HAP-1 (cell line): Measurements from ENCODE around the gene ADAR.

Experiments used
- DNase-seq, 2 experiments: peaks; one replicate each; pipeline ENCODE4 v3.0.0-alpha.2; 2016 to 2020; ENCODE audit warnings: low spot score in 2 of 2
- H3K27me3 ChIP-seq: fragments of 250-450 bp; sonication (Bioruptor Pico); 2 replicates; pipeline ENCODE4 v1.5.1; 2020; ENCODE audit warnings: low read depth, mild to moderate bottlenecking, moderate library complexity
- H3K36me3 ChIP-seq: fragments of 250-450 bp; sonication (Bioruptor Pico); replicated peaks from 2 replicates; pipeline ENCODE4 v1.5.1; 2020; ENCODE audit warnings: mild to moderate bottlenecking
- H3K4me1 ChIP-seq: fragments of 250-450 bp; sonication (Bioruptor Pico); 2 replicates; pipeline ENCODE4 v1.5.1; 2020; ENCODE audit warnings: mild to moderate bottlenecking
- H3K4me3 ChIP-seq: fragments of 250-450 bp; sonication (Bioruptor Pico); 2 replicates; pipeline ENCODE4 v1.5.1; 2020; ENCODE audit warnings: mild to moderate bottlenecking, moderate library complexity
- H3K9me3 ChIP-seq: fragments of 250-450 bp; sonication (Bioruptor Pico); 2 replicates; pipeline ENCODE4 v1.5.1; 2020; ENCODE audit warnings: mild to moderate bottlenecking, moderate library complexity
- in situ Hi-C: fragments of 300-500 bp; cut with MboI; formaldehyde crosslinking; loops from 3 replicates; pipeline ENCODE4 v1.14.3; 2020; ENCODE audit warnings: low sequenced_read_pairs, inconsistent platforms, mixed read lengths

The ADAR gene

DNA sequence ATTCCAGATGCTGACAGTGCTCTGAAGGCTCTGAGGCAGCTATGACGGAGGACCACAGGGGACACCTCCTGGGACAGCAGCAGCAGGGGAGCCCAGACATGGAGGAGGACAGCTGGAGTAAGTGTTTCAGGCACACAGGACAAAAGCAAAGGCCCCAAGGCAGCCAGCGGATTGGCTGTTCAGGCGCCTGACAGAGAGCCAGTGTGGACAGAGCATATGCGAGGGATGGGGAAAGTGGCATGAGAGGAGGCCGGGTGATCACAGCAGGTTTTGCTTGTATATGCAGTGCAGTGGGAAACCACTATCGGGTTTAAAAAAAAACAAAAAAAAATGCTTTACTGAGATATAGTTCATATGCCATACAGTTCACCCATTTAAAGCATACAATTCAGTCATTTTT lies 21.3 kb downstream of the ADAR start:
- no peak overlapping the region for H3K4me3 ChIP-seq
- in situ Hi-C loops: no loop called here

DNA sequence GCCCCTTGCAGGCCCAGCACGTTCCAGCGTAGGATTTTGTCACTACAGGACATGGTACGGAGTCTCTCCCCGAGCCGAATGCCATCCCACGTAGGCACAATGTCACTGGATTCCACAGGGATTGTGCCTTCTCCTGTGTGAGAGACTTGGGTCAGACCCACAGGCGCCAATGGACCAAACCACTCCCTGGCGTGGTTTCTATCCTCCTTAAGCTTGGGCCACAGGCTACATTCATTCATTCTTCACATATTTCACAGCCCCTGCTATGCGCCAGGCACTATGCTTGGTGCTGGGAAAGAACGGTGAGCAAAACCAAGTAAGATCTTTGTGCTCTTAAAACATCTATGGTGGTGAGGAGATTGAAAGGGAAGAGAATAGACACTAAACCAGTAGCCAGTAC lies 21.8 kb downstream of the ADAR start:
- H3K27me3 ChIP-seq: no peaks in the 10 kb centered on the region
- H3K4me1 ChIP-seq: no peaks in the 10 kb centered on the region
- H3K9me3 ChIP-seq: no peaks in the 10 kb centered on the region
- no peak for DNase-seq
- peaks cover 100% of the 10 kb centered on the region for H3K36me3 ChIP-seq
- H3K4me3 ChIP-seq: no peak overlapping the region
- in situ Hi-C loops: no loop called here

More for the DNA sequence above, 21.3 kb downstream of the ADAR start:
- no peaks in the 10 kb centered on the region for H3K9me3 ChIP-seq
- no peaks in the 10 kb centered on the region for H3K27me3 ChIP-seq
- no peaks in the 10 kb centered on the region for H3K4me1 ChIP-seq
- DNase-seq: no peak
- peaks cover 100% of the 10 kb centered on the region for H3K36me3 ChIP-seq

GRCh38 chr1:154584267-154584994 lies 23.6 kb downstream of the ADAR start:
- Histone ChIP-seq H3K36me3 (peaks cover 100% of the 10 kb centered on the region), H3K27me3 (no peaks in the 10 kb centered on the region), H3K4me3 (no peak overlapping the region), H3K9me3 (no peaks in the 10 kb centered on the region), H3K4me1 (no peaks in the 10 kb centered on the region)
- in situ Hi-C loops: no loop called here
- no peak for DNase-seq

GRCh38 chr1:154583773-154584172 lies 24.2 kb downstream of the ADAR start:
- H3K27me3 ChIP-seq: no peaks in the 10 kb centered on the region
- peaks cover 98% of the 10 kb centered on the region for H3K36me3 ChIP-seq
- no peaks in the 10 kb centered on the region for H3K4me1 ChIP-seq
- no peak overlapping the region for H3K4me3 ChIP-seq
- in situ Hi-C loops: no loop called here
- DNase-seq: no peak
- H3K9me3 ChIP-seq: no peaks in the 10 kb centered on the region

DNA sequence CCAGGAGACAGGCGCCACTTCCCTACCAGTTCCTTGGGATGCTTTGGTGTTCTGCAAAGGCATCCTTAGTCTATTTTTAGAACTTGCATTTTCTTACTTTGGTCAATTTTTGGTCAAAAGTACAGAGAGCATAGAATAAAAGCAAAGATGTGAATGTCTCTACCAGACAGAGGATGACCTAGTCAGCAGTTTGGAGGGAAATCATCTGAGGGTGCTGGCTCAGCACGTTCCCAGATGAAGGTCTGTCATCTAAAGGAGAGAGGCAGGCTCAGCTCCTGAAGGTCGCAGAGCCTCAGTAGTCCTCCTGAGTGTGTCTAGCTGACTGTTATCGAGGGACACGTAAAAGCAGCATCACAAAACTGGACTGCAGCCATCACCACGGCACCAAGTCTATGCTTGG lies 25.1 kb downstream of the ADAR start:
- H3K4me3 ChIP-seq: no peak overlapping the region
- no peak for DNase-seq
- H3K36me3 ChIP-seq: peaks cover 95% of the 10 kb centered on the region
- in situ Hi-C loops: no loop called here
- no peaks in the 10 kb centered on the region for H3K9me3 ChIP-seq
- H3K27me3 ChIP-seq: no peaks in the 10 kb centered on the region
- no peaks in the 10 kb centered on the region for H3K4me1 ChIP-seq

DNA sequence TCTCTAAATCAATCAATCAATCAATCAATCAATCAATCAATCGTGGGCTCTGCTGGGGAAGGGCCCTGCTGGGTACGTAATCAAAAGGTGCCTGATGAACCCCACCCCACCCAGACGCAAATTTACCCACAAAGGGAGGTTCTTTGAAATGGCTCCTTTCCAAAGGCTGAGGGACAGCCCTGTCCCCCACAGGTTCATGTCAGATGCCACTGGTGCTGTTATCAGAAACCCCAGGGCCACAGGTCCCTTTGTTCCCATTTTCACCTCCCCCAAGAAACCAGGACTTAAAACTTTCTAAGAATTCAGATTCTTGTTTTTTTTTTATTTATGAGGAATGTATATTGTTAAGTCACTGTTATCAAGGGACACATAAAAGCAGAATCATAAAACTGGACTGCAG lies 26.2 kb downstream of the ADAR start:
- in situ Hi-C loops: no loop called here
- H3K9me3 ChIP-seq: no peaks in the 10 kb centered on the region
- no peak for DNase-seq
- H3K4me1 ChIP-seq: no peaks in the 10 kb centered on the region
- H3K4me3 ChIP-seq: no peak overlapping the region
- H3K36me3 ChIP-seq: peaks cover 84% of the 10 kb centered on the region
- no peaks in the 10 kb centered on the region for H3K27me3 ChIP-seq

DNA sequence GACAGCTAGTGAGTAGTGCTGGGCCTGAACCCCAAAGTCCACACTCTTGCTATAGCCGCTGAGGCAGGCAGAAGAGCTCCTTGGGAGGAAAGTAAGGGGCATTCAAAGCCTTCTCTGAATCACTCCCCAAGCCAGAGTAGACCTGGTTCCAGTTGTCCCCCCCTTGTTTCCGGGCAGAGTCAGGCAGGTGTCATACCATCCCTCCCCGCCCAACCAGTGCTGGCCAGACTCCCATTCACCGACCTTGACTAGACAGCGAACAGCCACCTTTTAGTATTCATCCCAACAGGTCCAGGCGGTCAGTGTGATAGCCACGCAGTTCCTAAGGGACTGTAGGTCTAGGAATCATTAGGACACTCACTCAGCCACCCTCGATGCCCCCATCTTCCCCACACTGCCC lies 28.6 kb downstream of the ADAR start:
- Histone ChIP-seq H3K27me3 (no peaks in the 10 kb centered on the region), H3K4me3 (no peak overlapping the region), H3K36me3 (peaks cover 60% of the 10 kb centered on the region), H3K9me3 (no peaks in the 10 kb centered on the region), H3K4me1 (no peaks in the 10 kb centered on the region)
- no peak for DNase-seq
- in situ Hi-C loops: no loop called here

- no peak for DNase-seq
- no peak overlapping the region for H3K4me3 ChIP-seq
- in situ Hi-C loops: no loop called here
- no peaks in the 10 kb centered on the region for H3K9me3 ChIP-seq
- H3K36me3 ChIP-seq: peaks cover 47% of the 10 kb centered on the region
- no peaks in the 10 kb centered on the region for H3K4me1 ChIP-seq
- no peaks in the 10 kb centered on the region for H3K27me3 ChIP-seq
Observed at GRCh38 chr1:154578058-154578418, 29.9 kb downstream of the ADAR start.

GRCh38 chr1:154577346-154578057 lies 30.5 kb downstream of the ADAR start:
- no peak overlapping the region for H3K4me3 ChIP-seq
- no peaks in the 10 kb centered on the region for H3K4me1 ChIP-seq
- DNase-seq: no peak
- H3K9me3 ChIP-seq: no peaks in the 10 kb centered on the region
- peaks cover 42% of the 10 kb centered on the region for H3K36me3 ChIP-seq
- H3K27me3 ChIP-seq: no peaks in the 10 kb centered on the region
- in situ Hi-C loops: no loop called here

DNA sequence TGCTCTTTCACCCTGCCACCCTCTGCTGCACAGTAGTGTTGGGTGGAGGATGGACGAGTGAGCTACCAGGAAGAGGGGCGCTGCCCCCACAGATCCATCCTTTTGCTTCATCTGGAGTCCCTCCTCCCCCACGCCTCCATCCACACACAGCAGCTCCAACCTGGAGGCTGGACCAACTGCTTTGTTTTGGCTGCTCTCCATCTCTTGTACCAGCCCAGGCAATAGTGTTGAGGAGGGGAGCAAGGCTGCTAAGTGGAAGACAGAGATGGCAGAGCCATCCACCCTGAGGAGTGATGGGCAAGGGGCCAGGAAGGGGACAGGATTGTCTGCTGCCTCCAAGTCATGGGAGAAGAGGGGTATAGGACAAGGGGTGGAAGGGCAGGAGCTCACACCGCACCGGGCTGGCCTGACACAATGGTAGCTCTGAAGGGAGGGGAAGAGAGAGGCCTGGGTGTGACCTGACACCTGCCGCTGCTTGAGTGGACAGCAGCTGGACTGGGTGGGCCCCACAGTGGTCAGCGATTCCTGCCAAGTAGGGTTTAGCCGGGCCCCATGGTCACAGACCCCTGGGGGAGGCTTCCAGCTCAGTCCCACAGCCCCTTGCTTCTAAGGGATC lies 31.9 kb downstream of the ADAR start:
- Histone ChIP-seq H3K4me3 (no peak overlapping the region), H3K9me3 (no peaks in the 10 kb centered on the region), H3K4me1 (no peaks in the 10 kb centered on the region), H3K27me3 (no peaks in the 10 kb centered on the region), H3K36me3 (peaks cover 27% of the 10 kb centered on the region)
- in situ Hi-C loops: no loop called here
- DNase-seq: no peak

- in situ Hi-C loops: no loop called here
Observed at GRCh38 chr1:154575147-154575927, 32.6 kb downstream of the ADAR start.

DNA sequence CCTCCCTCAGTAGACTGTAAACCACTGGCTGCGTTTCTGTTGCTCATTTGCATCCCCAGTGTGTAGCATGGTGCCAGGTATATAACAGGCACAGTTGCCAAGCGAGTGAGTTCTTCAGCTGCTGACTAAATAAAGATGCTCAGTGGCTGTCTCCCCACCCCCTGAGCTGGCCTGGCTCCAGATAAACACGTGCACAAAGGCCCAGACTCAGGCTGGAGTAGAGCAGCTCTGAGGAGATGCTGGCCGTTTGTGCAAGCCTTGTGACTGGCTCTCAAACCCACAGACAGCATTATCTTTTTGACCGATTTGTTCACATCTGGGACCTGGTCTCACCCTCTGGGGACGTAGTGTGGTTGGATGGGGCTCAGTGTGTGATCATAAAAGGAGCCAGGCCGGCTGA lies 33.3 kb downstream of the ADAR start:
- Histone ChIP-seq H3K27me3 (no peaks in the 10 kb centered on the region), H3K4me1 (no peaks in the 10 kb centered on the region), H3K36me3 (peaks cover 14% of the 10 kb centered on the region), H3K9me3 (no peaks in the 10 kb centered on the region), H3K4me3 (no peak overlapping the region)
- in situ Hi-C loops: no loop called here
- peak in 1 of 2 experiments; percentile 44 for DNase-seq

More at GRCh38 chr1:154575147-154575927, 32.6 kb downstream of the ADAR start:
- H3K9me3 ChIP-seq: no peaks in the 10 kb centered on the region
- no peak for DNase-seq
- no peak overlapping the region for H3K4me3 ChIP-seq
- H3K36me3 ChIP-seq: peaks cover 20% of the 10 kb centered on the region
- H3K4me1 ChIP-seq: no peaks in the 10 kb centered on the region
- no peaks in the 10 kb centered on the region for H3K27me3 ChIP-seq

- no peak overlapping the region for H3K4me3 ChIP-seq
- DNase-seq: no peak
- H3K36me3 ChIP-seq: peaks cover under 1% of the 10 kb centered on the region; the same call in 1 of the 2 replicates
- in situ Hi-C loops: no loop called here
- H3K27me3 ChIP-seq: peaks cover 5% of the 10 kb centered on the region; the same call in 1 of the 2 replicates
- H3K4me1 ChIP-seq: peaks cover under 1% of the 10 kb centered on the region; the same call in 1 of the 2 replicates
- no peaks in the 10 kb centered on the region for H3K9me3 ChIP-seq
Observed at GRCh38 chr1:154573168-154573510, 34.8 kb downstream of the ADAR start.
